Measurements from ENCODE around the gene PTK7.

The PTK7 gene

GRCh38 chr6:43141644-43142043 is 65.5 kb downstream of the PTK7 start:
- no peaks in the 10 kb centered on the region for H4K20me1 ChIP-seq (ENCODE audit: insufficient read depth)
- H3K4me1 ChIP-seq (ENCODE audit: low read depth, poor library complexity, severe bottlenecking) = peaks cover 3% of the 10 kb centered on the region
- no peaks in the 10 kb centered on the region for H3K36me3 ChIP-seq (ENCODE audit: insufficient read depth)
- H3K4me3 ChIP-seq (IDR thresholded peaks at IDR 0.05; ENCODE audit: insufficient read depth, low read depth, low read length) = no peak overlapping the region
- no peak overlapping the region for H3K4me2 ChIP-seq
- no peak overlapping the region for H3K27ac ChIP-seq
- H3K79me2 ChIP-seq (ENCODE audit: insufficient read depth, low read depth) = no peaks in the 10 kb centered on the region
- TF ChIP-seq CTCF (conservative IDR thresholded peaks at IDR 0.05; ENCODE audit: low read depth, low read length) = no peak
- H3K27me3 ChIP-seq (ENCODE audit: insufficient read depth, low read depth) = no peaks in the 10 kb centered on the region
- H3K9ac ChIP-seq = no peak overlapping the region
- H2AFZ ChIP-seq (ENCODE audit: low read depth) = no peak overlapping the region

- Histone ChIP-seq H3K36me3 (ENCODE audit: insufficient read depth) (no peaks in the 10 kb centered on the region), H3K4me2 (no peak overlapping the region), H3K9ac (no peak overlapping the region), H2AFZ (ENCODE audit: low read depth) (no peak overlapping the region), H3K4me1 (ENCODE audit: low read depth, poor library complexity, severe bottlenecking) (peaks cover 3% of the 10 kb centered on the region), H3K27ac (no peak overlapping the region), H4K20me1 (ENCODE audit: insufficient read depth) (no peaks in the 10 kb centered on the region), H3K27me3 (ENCODE audit: insufficient read depth, low read depth) (no peaks in the 10 kb centered on the region), H3K4me3 (IDR thresholded peaks at IDR 0.05; ENCODE audit: insufficient read depth, low read depth, low read length) (no peak overlapping the region), H3K79me2 (ENCODE audit: insufficient read depth, low read depth) (no peaks in the 10 kb centered on the region)
- no peak for TF ChIP-seq CTCF (conservative IDR thresholded peaks at IDR 0.05; ENCODE audit: low read depth, low read length)
Measured at GRCh38 chr6:43142101-43142500, 66.0 kb downstream of the PTK7 start.

- Histone ChIP-seq H3K9ac (no peak overlapping the region), H2AFZ (ENCODE audit: low read depth) (peak overlapping the region; percentile 53), H4K20me1 (ENCODE audit: insufficient read depth) (no peaks in the 10 kb centered on the region), H3K27me3 (ENCODE audit: insufficient read depth, low read depth) (no peaks in the 10 kb centered on the region), H3K4me3 (IDR thresholded peaks at IDR 0.05; ENCODE audit: insufficient read depth, low read depth, low read length) (no peak overlapping the region), H3K4me1 (ENCODE audit: low read depth, poor library complexity, severe bottlenecking) (peaks cover 3% of the 10 kb centered on the region), H3K27ac (no peak overlapping the region), H3K36me3 (ENCODE audit: insufficient read depth) (no peaks in the 10 kb centered on the region), H3K4me2 (peak overlapping the region; percentile 14; the same call in 1 of the 2 replicates), H3K79me2 (ENCODE audit: insufficient read depth, low read depth) (no peaks in the 10 kb centered on the region)
- TF ChIP-seq CTCF (conservative IDR thresholded peaks at IDR 0.05; ENCODE audit: low read depth, low read length) = peak; percentile 84
Measured at GRCh38 chr6:43143235-43144128, 67.4 kb downstream of the PTK7 start.

- Histone ChIP-seq H3K27me3 (ENCODE audit: insufficient read depth, low read depth) (no peaks in the 10 kb centered on the region), H3K4me3 (IDR thresholded peaks at IDR 0.05; ENCODE audit: insufficient read depth, low read depth, low read length) (no peak overlapping the region), H3K27ac (no peak overlapping the region), H3K9ac (no peak overlapping the region), H4K20me1 (ENCODE audit: insufficient read depth) (no peaks in the 10 kb centered on the region), H3K79me2 (ENCODE audit: insufficient read depth, low read depth) (no peaks in the 10 kb centered on the region), H3K4me1 (ENCODE audit: low read depth, poor library complexity, severe bottlenecking) (peaks cover 3% of the 10 kb centered on the region), H3K36me3 (ENCODE audit: insufficient read depth) (no peaks in the 10 kb centered on the region), H2AFZ (ENCODE audit: low read depth) (no peak overlapping the region), H3K4me2 (no peak overlapping the region)
- TF ChIP-seq CTCF (conservative IDR thresholded peaks at IDR 0.05; ENCODE audit: low read depth, low read length) = no peak
Measured at GRCh38 chr6:43144879-43145278, 68.8 kb downstream of the PTK7 start.
